ENCODE data around the gene SNW1.
"Not testable (repeated sequence)": the region's sequence is repeated elsewhere in the genome, so short reads cannot be mapped to it uniquely, and the experiment has no call there.

SNW1 gene
- total RNA-seq, result 125 to 159 (median 153) reads per million in 4 experiments

- peak; percentile 89 for DNase-seq
These were observed at the start of gene SNW1 for GRCh38 chr14:77760381-77761204. Gene SNW1, minus strand, starts transcription at chr14:77761156. Its CDS starts 29 bp downstream, at chr14:77761127.

GRCh38 chr14:77809011-77809410 is 48.1 kb upstream of the SNW1 start:
- DNase-seq, result no peak

DNA sequence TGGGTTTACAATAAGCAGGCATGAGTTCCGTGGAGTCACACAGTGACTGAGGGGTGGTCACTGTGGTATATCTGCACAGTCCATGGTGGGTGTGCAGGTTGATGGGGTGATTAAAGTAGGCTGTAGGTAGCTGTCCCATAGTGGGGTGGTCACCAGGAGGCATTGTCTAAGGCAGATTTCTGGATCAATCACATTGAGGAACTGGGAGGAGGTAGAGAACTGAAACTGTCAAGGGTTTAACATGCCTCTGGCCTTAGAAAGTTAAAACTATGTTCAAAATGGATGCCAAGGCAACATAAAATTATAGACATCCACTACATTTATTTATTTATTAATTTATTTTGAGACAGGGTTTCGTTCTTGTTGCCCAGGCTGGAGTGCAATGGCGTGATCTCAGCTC is 47.3 kb upstream of the SNW1 start:
- DNase-seq, result no peak

DNA sequence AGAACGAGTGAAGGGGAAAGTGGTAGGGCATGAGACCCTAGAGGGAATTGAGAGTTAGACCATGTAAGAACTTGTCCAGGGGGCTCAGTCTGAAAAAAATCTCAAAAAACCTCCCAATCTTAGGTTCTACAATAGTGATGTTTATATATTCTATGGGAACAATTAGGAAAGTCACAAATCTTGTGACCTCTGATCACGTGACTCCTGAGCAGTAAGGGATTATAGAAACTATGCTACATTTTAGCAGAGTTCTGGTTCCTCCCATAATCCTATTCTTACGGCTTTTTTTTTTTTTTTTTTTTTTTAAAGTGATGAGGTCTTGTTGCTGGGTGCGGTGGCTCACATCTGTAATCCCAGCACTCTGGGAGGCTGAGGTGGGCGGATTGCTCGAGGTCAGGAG is 44.8 kb upstream of the SNW1 start:
- DNase-seq, result no peak

DNA sequence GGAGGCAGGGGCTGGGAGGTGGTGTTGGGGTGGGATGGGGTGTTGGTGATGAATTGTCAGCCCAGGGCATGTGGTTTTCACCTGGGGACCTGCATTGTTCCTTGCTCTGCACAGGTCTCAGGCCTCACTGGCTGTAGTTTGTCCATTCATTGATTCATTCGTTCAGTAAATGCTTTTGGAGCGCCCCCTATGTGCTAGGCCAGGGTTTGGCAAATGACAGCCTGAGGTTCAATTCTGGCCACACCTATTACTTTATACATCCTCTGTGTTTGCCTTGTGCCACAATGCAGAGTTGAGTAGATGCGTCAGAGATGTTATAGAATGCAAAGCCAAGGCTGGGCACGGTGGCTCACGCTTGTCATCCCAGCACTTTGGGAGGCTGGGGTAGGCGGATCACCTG is 43.6 kb upstream of the SNW1 start:
- no peak for DNase-seq

DNA sequence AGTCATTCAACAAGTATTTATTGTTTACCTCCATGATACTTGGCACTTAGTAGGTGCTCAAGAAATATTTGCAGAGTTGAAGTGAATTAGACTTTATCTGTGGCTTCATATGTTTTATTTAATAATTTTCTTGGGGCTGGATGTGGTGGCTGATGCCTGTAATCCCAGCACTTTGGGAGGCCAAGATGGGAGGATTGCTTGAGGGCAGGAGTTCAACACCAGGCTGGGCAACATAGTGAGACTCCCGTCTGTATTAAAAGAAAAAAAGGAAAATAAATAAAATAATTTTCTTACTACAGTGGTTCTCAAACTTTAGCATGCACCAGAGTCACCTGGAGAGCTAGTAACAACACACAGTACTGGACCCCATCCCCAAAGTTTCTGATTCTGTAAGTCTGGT is 39.9 kb upstream of the SNW1 start:
- no peak for DNase-seq

- peak; percentile 70 for DNase-seq
These were observed 39.1 kb upstream of the SNW1 start, which contains the start of gene ADCK1 for GRCh38 chr14:77799863-77800730. Gene ADCK1, plus strand, starts transcription at chr14:77800109. Its CDS starts 18,870 bp downstream, at chr14:77818979.

GRCh38 chr14:77799456-77799855 is 38.5 kb upstream of the SNW1 start:
- DNase-seq, result not testable (repeated sequence)

- DNase-seq, result no peak
These were observed 33.4 kb upstream of the SNW1 start for GRCh38 chr14:77794357-77794756.

- not testable (repeated sequence) for DNase-seq
These were observed 32.3 kb upstream of the SNW1 start for GRCh38 chr14:77793255-77793654.

- no peak for DNase-seq
These were observed 30.3 kb upstream of the SNW1 start for GRCh38 chr14:77791225-77791600.

GRCh38 chr14:77790566-77791224 is 29.7 kb upstream of the SNW1 start:
- no peak for DNase-seq

- DNase-seq, result no peak
These were observed 25.2 kb upstream of the SNW1 start for GRCh38 chr14:77786148-77786547.

DNA sequence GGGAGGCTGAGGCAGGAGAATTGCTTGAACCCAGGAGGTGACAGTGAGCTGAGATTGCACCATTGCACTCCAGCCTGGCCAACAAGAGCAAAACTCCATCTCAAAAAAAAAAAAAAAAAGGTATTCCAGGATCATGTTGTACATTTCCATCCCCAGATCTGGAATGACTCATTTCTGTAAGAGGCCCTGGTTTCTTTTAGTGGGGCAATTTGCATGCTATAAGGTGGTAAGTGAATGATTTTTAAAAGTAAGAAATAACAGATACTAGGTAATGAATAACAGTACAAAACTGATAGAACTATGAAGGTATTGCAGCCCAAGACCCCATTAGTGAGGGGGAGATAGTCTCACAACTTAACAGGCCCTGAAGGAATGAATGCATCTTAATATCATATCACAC is 21.2 kb upstream of the SNW1 start:
- DNase-seq, result no peak

- DNase-seq, result not testable (repeated sequence)
These were observed 13.0 kb upstream of the SNW1 start for GRCh38 chr14:77773966-77774365.

DNA sequence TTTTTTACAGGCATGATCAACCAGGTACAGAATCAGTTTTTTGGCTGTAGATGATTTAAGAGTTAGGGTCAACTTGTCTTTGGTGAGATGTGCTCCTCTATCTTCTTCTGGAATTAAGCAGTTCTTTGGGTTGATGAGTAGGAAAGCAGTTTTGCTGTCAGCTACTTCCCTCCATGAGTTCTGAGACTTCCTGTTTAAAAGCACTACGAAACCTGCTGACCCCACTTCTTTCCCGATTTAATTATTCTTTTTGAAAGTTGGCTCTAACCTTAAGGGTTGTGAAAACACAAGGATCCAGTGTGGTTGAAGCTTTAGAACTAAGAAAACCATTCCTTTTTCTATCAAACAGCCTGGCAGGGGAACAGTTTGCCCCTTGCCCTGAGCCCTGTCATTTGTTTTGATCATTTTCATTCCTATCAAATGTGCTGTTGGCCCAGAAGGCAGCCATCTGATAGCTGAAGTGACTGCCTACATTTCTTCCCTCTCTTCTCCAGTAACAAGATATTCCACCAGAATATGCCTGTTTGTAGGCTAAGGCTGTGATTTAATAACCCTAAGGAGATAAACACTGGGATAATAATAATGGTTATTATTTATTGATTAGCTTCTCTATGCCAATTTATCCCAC is 7.6 kb upstream of the SNW1 start:
- DNase-seq, result not testable (repeated sequence)

DNA sequence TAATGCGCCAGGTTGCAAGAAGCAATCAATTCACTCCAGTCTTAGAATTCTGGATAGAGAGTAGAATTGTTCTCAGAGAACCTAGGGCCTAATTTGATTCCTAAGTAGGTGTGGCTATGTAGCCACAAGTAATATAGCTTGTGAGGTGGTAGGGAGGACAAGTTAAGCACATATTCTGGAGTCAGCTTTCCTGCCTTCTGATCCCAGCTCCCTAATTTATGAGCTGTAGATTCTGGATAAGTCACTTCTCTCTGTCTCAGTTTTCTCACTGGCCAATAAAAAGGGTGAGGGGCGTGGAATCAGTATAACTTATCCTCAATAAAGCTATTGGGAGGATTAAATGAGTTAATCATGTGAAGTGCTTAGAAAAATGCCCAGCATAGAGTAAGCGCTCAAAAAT is 3.0 kb upstream of the SNW1 start:
- no peak for DNase-seq

DNA sequence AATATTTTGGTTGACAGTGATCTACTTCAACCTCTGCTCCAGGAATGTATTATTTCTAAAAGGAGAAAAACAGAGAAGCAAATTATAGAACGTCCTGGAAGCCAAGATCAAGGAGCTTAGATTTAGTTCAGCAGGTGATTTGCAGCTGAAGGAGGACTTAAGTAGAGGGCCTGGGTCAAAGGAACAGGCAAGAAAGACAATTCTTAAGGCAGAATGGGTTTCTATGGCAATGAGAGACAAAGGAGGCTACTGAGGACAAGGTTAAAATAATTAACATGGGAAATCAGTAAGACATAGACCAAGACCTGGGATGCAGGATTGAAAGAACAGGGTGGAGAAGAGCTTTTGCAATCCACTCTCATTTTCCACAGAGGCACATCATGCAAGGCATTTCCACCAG is 2.4 kb upstream of the SNW1 start:
- no peak for DNase-seq

DNA sequence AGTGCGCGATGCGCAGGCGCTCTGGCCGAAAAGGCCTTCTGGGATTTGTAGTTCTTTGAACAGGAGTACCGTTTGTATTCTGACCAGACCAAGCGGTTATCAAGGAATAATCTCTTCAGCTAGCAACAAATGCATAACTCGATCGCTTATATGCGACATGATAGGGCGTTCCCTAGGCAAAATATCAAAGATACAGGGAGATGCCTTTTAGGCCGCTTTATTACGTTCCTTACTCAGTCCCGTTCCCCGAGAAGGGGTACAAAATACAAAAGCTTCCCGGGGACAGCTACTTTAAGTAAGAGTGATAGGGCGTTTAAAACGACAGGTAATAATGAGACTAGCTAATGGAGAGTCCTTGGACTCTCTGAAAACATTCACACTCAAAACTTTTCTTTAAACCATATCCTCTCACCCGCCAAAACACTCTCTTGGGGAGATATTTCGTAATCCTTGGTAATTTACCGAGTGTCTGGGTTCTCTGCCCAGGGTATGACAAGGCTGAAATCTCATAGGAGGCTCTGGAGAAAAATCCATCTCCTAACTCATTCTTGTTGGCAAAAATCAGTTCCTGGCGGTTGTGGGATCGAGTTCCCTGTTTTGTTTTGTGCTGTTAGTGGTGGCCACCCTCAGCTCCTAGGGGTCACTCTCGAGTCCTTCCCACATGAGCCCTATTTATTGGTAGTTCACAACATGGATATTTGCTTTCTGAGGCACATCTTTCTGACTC is 412 bp upstream of the SNW1 start:
- DNase-seq, result no peak

- no peak for DNase-seq
These were observed 8.0 kb downstream of the SNW1 start for GRCh38 chr14:77752799-77753516.

DNA sequence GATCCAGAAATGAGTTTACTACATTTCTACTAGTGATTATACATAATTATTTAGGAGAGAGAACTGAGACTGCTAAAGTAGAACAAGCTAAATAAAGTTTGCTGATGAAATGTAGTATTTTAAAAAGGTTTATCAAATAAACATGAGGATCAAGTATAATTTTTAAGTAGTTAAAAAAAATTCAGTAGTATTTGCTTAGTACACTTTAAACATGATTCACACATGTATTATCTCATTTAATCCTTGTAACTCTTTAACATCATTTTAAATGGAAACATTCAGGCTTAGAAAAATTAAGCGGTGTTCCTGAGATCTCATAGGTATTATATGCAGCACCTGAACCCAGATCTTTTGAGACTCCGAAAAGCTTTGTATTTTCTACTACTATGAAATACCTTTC is 8.7 kb downstream of the SNW1 start:
- no peak for DNase-seq
